GM21367 (cell line): Measurements from ENCODE around the gene HEMGN.

Experiments used
- ATAC-seq: cut with Tn5 transposase; IDR thresholded peaks from one replicate; pipeline ENCODE4 v1.9.1; 2021; ENCODE audit not compliant: unreplicated experiment

Gene HEMGN

DNA sequence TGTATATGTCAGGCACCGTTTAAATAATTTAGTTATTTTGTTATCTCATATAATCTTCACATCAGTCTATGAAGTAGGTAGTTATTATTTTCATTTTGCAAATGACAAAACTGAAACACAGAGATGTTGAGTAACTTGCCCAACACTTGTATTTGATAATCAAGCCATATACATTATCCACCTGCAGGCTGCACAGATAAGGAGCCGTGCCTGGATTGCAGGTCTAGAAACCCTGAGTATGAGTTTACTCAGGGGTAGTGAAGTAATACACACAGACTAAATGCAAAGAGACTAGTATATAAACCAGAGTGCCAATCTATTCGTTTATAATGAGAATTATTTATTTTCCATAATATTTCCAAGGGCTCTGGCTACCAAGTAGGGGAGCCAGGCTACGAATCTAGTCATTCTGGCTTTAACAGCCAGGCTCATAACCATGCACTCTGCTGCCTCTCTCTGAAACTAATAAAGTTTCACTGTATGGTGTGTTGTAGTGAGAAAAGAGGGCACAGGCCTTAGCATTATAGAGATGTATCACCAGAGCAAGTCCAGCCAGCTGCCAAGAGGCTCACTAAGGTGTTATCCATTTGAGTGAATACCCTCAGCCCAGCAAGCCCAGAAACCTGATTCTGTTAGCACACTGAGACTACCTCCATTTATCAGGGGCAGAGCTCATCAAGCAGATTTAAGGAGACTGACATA is 4.5 kb downstream of the HEMGN start:
- no peak for ATAC-seq

DNA sequence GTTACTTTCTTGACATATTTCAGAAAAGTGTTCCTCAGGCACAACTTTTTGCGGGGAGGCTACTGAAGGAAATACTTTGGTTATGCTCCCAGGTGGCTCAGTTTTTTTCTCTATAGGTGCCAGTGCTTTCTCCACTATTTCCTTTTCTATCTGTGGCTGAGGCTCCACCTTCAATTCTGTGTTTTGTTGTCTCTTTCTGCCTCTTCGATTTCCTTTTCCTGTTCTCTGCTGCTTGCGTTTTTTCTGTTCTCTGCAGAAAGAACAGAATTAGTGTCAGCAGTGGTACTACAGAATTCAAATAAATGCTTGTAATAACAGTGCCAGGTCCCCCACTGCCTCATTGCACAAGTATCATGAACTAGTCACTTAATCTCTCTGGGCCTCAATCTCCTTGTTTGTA is 7.0 kb downstream of the HEMGN start:
- no peak for ATAC-seq

DNA sequence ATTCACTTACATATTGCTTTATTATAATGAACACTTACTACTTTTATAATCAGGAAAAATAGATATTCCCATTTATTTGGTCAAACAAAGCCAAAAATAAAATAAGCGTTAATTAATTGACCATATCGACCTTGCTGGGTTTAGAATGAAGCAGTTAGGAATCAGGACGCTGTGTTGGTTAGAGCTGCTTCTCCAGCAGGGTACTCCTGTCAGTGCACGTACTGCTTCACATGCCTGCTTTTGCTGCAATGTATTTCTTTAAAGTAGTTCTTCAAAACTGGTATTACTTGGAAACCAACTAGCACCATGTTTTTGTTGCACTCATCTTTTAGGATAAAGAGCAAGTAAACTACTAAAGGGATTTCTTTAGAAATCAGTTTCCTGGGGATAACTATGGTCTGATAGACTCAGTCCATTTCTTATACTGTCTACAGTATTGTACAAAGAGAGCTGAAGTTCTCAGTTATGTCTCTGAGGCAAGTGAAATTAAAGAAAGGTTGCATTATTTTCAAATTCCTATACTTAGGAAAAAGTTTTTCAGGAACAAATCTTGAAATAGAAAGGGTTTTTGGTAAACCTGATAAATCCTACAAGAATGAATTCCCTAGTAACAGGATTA is 8.9 kb downstream of the HEMGN start:
- ATAC-seq: no peak

DNA sequence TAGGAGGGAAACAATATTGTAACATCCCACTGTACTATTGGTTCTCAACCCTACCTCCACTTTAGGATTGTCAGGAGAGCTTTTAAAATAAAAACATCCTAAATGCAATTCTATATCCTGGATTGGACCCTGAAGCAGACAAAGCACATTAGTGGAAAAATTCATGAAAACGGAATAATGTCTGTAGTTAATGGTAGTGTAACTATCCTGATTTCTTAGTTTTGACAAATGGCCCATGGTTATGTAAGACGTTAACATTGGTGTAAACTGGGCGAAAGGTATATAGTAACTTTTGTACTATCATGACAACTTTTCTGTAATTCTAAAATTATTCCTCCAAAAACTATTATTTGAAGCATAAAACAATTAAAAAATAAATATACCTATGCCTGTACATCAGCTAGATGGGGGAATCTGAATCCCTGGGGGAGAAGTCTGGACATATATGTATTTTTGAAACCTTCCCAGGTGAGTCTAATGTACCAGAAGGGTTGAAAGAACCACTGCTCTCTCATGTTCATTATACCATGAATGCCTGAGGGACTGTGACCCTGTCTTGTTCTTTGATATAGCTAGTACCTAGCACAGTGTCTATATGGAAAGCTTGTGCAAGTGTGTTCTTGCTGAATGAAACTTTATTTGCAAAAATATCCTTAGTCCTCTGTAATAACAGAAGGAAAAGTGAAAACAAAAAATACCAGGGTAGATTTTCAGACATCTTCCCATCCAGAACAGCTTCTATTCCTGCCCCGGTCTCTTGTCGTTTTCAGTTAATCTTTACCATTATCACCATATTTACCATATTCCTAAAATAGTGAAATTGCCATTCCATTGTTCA is 12.3 kb downstream of the HEMGN start:
- ATAC-seq: no peak

- ATAC-seq: no peak
Observed at GRCh38 chr9:97924386-97924785, 13.6 kb downstream of the HEMGN start.

DNA sequence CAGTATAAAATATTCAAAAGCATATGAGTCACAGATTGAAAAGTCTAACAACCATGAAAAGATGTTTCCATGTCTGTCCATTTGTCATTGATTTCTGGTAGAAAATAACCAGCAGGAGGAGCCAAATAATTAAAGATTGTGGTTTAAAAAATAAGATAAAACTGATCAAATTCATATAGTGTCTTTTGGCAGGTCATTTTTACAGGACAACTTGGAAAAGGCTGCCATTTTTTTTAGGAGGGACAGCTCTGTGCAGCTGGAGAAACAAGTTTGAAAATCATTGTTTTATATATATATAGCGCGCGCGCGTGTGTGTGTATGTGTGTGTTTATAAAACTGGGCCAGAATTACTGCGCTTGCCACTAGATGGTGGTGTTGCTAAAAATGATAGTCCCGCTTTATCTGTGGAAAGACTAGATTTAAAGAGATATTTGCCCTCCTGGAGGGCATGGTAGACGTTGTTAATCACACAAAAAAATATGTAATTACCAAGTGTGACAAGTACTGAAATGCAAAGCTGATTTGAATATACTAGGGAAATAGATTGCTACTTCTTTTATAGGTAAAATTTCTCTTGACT is 14.4 kb downstream of the HEMGN start:
- ATAC-seq: no peak

DNA sequence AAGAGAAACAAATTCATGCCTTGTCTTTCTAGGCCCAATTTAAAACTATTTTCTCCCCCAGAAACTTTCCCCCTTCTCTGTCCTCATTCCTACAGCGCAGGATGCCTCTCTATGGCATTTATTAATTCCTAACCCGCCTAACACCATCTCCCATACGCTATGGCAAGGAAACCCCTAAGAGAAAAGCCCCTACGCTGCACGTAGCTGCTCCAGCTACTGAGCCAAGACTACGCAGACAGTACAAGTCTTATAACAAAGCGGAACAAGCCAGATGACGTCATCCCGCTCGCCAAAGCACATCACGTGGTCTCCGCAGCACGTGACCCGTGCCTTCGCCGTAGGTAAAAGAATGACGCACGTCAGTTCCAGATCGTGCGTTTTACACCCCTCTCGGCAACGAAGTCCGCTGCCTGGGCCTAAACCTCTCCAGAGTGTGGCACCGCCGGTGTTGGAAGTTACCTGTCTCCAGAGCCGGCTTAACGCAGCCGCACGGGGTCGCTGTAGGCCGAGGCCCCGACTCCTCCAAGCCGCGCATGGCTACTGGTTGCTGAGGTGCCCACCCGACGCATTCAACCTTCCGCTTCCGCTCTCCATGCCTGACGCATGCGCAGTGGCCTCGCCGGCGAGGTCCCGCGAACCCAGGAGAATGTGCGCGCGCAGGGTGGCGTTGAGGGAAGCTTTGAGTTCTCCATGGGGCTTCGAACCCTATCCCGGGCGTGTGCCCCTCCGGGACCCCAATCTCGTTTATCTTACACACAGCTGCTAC is 15.8 kb downstream of the HEMGN start, which contains the start of gene TRMO:
TSS of gene TRMO (minus strand) at position 542 of the 766 bp plus-strand sequence. CDS start at position 535, 7 bp downstream.
- peak; percentile 73 for ATAC-seq

DNA sequence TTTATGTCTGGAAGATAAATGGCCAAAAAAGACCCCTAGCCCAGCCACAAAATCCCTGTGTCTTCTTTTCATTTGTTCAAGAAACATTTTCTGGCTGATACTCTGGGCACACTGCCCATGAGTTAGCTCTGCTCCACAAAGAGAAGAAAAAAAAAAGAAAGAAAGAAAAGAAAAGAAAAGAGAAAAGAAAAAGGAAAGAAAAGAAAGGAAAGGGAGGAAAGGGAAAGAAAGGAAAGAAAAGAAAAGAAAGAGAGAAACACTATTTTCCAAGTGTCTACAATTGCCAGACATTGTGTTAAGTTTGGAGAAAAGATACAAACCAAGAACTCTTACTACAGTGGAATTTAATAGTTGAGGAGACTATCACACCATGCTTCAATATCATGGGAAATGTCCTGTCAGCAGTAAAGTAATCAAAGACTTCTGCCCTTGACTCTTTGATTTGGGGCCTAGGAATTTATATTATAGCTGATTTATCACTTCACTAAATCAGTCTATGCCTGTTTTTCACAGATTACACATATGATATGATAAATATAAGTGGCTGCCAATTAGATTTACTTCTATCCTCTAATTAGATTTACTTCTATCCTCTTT is 18.7 kb downstream of the HEMGN start:
- no peak for ATAC-seq

DNA sequence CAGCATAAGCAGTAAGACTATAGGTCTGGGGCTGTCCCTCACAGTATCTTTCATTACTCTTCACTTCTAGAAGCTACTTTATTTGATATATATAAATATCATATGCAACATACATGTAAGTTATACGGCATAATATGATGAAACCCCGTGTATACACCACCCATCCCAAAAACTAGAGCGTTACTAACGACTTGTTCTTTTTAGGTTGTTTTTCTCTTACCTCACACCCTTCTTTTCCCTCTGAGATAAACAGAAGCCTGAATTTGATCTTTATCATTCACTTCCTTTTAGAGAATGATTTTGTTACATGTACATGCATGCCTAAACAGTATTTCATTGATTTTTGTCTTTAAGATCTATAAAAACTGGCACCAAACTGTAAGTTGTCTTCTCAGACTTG is 19.4 kb downstream of the HEMGN start:
- no peak for ATAC-seq

DNA sequence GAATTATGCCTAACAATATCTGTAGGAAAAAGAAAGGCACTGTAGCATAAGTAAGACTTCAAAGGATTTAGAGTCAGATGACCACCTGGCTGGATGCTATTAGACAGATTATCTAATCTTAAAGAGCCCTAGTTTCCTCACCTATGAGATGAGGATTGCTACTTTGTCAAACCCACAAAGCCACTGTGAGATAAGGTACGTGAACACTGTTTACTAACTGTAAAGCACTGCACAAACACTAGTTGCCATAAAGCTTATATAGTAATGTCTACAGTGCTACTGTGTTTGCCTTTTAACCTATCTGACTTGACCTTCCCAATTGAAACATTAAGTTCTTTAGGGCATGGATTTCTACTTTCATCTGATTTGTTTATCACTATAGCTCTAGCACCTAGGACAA is 26.0 kb downstream of the HEMGN start:
- no peak for ATAC-seq

- ATAC-seq: no peak
Observed at GRCh38 chr9:97911528-97911927, 26.4 kb downstream of the HEMGN start.

DNA sequence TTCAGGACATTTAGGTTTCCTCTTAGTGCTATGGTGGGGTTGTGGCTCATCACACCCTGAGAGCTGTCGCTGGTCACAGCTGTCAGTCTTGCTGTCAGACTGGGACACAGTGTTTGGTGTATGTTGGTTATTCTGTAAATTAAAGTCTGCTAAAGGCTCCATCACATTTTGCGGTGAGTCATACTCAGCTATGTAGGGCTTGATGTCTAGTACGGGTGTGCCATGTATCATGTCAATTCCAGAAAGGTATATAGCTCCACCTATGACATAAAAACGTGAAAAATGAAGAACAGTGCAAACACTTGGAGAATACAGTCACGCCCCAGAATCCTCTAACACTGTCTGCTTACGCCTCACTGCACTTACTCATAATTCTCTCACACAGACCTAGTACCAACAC is 27.6 kb downstream of the HEMGN start:
- no peak for ATAC-seq

DNA sequence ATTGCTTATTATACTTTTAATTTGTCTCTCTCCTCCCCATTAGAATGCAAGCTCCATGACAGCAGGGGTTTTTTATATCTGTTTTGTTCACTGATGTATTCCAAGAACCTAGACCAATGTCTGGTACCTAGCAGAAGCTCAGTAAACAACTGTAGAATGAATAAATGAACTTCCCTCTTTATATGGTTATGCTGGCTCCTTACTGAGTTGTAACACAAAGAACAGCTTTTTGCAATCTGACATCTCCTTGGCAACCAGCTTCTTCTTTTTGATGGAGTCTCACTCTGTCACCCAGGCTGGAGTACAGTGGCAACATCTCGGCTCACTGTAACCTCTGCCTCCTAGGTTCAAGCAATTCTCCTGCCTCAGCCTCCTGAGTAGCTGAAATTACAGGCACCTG is 29.3 kb downstream of the HEMGN start:
- no peak for ATAC-seq

GRCh38 chr9:97907632-97908031 is 30.3 kb downstream of the HEMGN start:
- no peak for ATAC-seq

GRCh38 chr9:97907046-97907445 is 30.9 kb downstream of the HEMGN start:
- no peak for ATAC-seq

- no peak for ATAC-seq
Observed at GRCh38 chr9:97906236-97906831, 31.6 kb downstream of the HEMGN start.

GRCh38 chr9:97905228-97905627 is 32.7 kb downstream of the HEMGN start:
- ATAC-seq: no peak

GRCh38 chr9:97904725-97905124 is 33.2 kb downstream of the HEMGN start:
- no peak for ATAC-seq

- no peak for ATAC-seq
Observed at GRCh38 chr9:97903177-97903576, 34.8 kb downstream of the HEMGN start.
